ENCODE data around the gene EPHA2. TPM values are rescaled to one million over a fixed set of nuclear protein-coding genes. Genes with fewer than 3 reads are reported as not detected.

The EPHA2 gene
- total RNA-seq, result 10 to 100 TPM; 20.3 to 32.9 TPM

- Histone ChIP-seq H3K4me1 (ENCODE audit: control insufficient read depth in 1 of 2, low read depth in 2 of 2) (peaks cover 24 to 44% of the 10 kb centered on the region in 2 donors), H3K9me3 (no peaks in the 10 kb centered on the region), H3K27ac (peak within 1 kb of the TSS; percentile 79 to 82), H3K36me3 (no peaks in the 10 kb centered on the region), H3K27me3 (replicated peaks; ENCODE audit: insufficient read depth) (no peaks in the 10 kb centered on the region), H3K4me3 (peak within 1 kb of the TSS; percentile 76)
- TF ChIP-seq CTCF (IDR thresholded peaks at IDR 0.05), result no peak
- DNase-seq (ENCODE audit: low spot score) (peak; percentile 82), ATAC-seq (ENCODE audit: insufficient number of reproducible peaks, low FRiP score, low read depth) (peak; percentile 50)
Observed at GRCh38 chr1:16155537-16156410, at the start of gene EPHA2. Gene EPHA2 (minus strand): TSS chr1:16156069. CDS start chr1:16155932, 137 bp downstream.

DNA sequence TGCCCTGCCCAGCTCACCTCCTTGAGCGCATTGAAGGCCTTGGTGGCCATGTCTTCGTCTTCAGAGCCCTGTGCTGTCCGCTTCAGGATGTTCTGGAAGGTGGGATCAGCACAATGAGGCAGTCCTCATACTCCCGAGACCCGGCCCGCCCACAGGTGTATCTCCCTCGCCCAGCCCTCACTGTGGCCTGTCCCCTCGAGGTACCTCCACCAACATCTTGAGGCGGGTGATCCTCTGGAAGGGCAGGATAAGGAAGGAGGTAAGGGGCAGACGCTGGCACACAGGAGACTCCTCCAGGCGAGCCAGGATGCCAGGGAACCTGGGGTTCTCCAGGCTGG, 49.4 kb upstream of the EPHA2 start:
- Histone ChIP-seq H3K4me1 (ENCODE audit: control insufficient read depth in 1 of 2, low read depth in 2 of 2) (peaks cover 10 to 22% of the 10 kb centered on the region in 2 donors), H3K9me3 (no peaks in the 10 kb centered on the region), H3K27me3 (replicated peaks; ENCODE audit: insufficient read depth) (no peaks in the 10 kb centered on the region), H3K27ac (no peak overlapping the region), H3K4me3 (no peak overlapping the region), H3K36me3 (no peaks in the 10 kb centered on the region)
- ATAC-seq (ENCODE audit: insufficient number of reproducible peaks, low FRiP score, low read depth), result no peak
- no peak for TF ChIP-seq CTCF (IDR thresholded peaks at IDR 0.05)
- DNase-seq (ENCODE audit: low spot score), result no peak

GRCh38 chr1:16204634-16205333, 48.9 kb upstream of the EPHA2 start:
- ATAC-seq (ENCODE audit: insufficient number of reproducible peaks, low FRiP score, low read depth) (no peak), DNase-seq (ENCODE audit: low spot score) (no peak)
- TF ChIP-seq CTCF (IDR thresholded peaks at IDR 0.05), result no peak
- Histone ChIP-seq H3K9me3 (no peaks in the 10 kb centered on the region), H3K36me3 (no peaks in the 10 kb centered on the region), H3K4me3 (no peak overlapping the region), H3K27ac (no peak overlapping the region), H3K4me1 (ENCODE audit: control insufficient read depth in 1 of 2, low read depth in 2 of 2) (peaks cover 10 to 22% of the 10 kb centered on the region in 2 donors), H3K27me3 (replicated peaks; ENCODE audit: insufficient read depth) (no peaks in the 10 kb centered on the region)

- H3K27ac ChIP-seq, result no peak overlapping the region
- H3K4me3 ChIP-seq, result no peak overlapping the region
- H3K4me1 ChIP-seq (ENCODE audit: control insufficient read depth in 1 of 2, low read depth in 2 of 2), result peaks cover 10 to 22% of the 10 kb centered on the region in 2 donors
- DNase-seq (ENCODE audit: low spot score) (no peak), ATAC-seq (ENCODE audit: insufficient number of reproducible peaks, low FRiP score, low read depth) (no peak)
- no peaks in the 10 kb centered on the region for H3K36me3 ChIP-seq
- no peak for TF ChIP-seq CTCF (IDR thresholded peaks at IDR 0.05)
- H3K9me3 ChIP-seq, result no peaks in the 10 kb centered on the region
- no peaks in the 10 kb centered on the region for H3K27me3 ChIP-seq (replicated peaks; ENCODE audit: insufficient read depth)
Observed at GRCh38 chr1:16204216-16204615, 48.3 kb upstream of the EPHA2 start.

DNA sequence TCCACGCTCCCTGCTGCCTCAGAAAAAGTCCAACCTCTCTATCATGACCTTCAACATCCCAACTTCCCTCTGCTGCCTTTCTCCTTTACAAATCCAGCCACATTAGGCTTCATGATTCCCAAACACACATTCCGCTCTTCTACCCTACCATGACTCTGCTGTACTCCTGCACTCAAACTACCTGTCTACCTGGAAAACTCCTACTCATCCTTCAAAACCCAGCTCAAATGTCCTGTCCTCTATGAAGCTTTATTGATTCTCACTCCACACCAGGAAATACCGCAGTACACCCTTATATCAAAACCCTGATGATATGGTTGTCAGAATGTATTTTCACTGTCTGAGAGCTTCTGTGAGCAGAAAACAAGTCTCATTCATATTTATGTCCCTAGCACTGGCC, 47.7 kb upstream of the EPHA2 start:
- ATAC-seq (ENCODE audit: insufficient number of reproducible peaks, low FRiP score, low read depth), result no peak
- no peak for DNase-seq (ENCODE audit: low spot score)
- H3K36me3 ChIP-seq, result no peaks in the 10 kb centered on the region
- H3K27me3 ChIP-seq (replicated peaks; ENCODE audit: insufficient read depth), result no peaks in the 10 kb centered on the region
- no peak overlapping the region for H3K27ac ChIP-seq
- no peaks in the 10 kb centered on the region for H3K9me3 ChIP-seq
- no peak for TF ChIP-seq CTCF (IDR thresholded peaks at IDR 0.05)
- H3K4me3 ChIP-seq, result no peak overlapping the region
- H3K4me1 ChIP-seq (ENCODE audit: control insufficient read depth in 1 of 2, low read depth in 2 of 2), result peaks cover 10 to 25% of the 10 kb centered on the region in 2 donors
